ENCODE results near the gene FPR2.
"Not testable (repeated sequence)": the region's sequence is repeated elsewhere in the genome, so short reads cannot be mapped to it uniquely, and the experiment has no call there.

FPR2 gene

DNA sequence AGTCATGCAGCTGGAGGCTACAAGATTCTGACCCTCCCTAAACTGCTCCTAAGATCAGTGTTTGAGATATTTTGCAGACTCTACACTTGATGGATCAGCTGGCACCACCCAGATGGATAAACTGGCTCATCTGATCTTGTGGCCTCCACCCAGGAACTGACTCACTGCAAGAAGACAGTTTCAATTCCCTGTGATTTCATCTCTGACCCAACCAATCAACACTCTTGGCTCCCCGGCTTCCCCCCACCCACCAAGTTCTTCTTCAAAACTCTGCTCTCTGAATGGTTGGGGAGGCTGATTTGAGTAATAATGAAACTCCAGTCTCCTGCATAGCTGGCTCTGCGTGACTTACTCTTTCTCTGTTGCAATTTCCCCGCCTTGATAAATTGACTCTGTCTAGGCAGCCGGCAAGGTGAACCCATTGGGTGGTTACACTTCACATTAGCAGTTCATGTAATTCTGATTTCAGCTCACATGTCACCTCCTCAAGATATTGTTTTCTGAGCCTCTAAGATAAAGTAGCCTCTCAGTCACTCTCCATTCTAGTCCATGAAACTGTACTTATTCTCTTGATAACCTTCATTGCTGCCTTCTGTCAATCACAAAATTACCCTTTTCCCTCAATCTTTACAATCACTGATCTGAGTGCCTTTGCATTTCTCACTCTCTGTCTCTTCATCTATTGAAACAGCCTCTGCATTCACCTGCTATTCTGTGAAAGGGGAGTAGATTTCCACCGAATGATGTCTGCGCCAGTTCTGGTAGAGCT, 24.1 kb downstream of the FPR2 start:
- DNase-seq = no peak

DNA sequence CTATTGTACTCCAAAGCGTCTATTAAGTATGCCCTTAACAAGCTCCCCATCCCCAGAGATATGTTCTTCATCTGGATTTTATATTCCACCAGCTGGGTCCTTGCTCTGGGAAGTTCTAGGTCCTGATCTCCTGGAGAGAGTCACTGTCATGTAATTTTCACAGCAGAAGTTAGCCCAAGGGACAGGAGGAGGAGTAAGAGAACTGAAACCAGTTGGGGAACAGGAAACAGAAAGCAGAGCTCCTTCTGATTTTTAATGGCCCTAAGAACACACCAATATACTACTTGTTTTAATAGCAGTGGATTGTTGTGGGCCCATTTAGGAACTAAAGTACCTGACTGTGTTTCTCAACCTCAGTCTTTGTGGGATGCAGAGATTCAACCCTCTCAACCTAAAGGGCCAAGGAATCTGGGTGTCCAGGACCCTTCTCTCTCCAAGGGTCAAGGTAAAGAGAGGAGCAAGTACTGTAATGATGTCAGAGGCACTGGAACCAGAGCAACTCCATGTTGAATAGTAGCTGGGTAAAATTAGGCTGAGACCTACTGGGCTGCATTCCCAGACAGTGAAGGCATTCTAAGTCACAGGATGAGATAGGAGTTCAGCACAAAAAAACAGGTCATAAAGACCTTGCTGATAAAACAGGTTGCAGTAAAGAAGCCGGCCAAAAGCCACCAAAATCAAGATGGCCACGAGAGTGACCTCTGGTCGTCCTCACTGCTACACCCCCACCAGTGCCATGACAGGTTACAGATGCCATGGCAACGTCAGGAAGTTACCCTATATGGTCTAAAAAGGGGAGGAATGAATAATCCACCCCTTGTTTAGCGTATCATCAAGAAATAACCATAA, 25.9 kb downstream of the FPR2 start:
- DNase-seq = no peak

DNA sequence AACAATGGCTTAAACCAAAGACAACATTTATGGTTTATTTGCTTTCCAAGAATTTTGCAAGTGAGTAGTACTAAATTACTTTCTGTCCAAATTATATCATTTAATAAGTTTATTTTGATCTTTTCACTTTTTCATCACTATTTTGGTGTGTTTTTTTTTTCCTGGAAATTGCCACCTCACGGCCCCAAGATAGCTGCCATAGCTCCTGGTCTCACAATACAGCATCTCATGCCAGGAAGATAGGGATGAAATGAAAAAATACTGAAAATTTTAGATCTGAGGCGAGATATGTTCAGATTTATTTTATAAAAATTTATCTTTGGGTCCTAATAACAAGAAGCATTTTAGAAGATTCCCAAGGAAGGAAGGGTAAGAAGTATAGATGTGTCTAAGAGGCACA, 27.0 kb downstream of the FPR2 start:
- no peak for DNase-seq

- no peak for DNase-seq
Observed at GRCh38 chr19:51789061-51789795, 28.2 kb downstream of the FPR2 start.

- no peak for DNase-seq
Observed at GRCh38 chr19:51792932-51793331, 32.0 kb downstream of the FPR2 start.

DNA sequence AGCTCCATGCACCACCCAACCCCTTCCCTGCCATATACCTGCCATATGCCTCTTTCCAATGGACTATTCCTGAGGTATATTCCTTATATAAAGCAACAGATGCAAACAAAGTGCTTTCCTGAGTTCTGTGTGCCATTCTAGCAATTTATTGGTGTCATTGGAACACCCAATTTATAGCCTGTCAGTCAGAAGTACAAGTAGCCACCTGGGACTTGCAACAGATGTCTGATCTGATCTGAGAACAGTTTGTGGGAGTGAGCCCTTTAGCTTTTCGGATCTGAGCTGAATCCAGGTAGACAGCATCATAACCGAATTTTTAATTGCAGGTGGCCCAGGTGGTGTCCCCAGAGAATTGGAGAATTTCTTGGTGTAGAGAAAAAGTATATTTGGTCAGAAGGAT, 33.0 kb downstream of the FPR2 start:
- DNase-seq = no peak

DNA sequence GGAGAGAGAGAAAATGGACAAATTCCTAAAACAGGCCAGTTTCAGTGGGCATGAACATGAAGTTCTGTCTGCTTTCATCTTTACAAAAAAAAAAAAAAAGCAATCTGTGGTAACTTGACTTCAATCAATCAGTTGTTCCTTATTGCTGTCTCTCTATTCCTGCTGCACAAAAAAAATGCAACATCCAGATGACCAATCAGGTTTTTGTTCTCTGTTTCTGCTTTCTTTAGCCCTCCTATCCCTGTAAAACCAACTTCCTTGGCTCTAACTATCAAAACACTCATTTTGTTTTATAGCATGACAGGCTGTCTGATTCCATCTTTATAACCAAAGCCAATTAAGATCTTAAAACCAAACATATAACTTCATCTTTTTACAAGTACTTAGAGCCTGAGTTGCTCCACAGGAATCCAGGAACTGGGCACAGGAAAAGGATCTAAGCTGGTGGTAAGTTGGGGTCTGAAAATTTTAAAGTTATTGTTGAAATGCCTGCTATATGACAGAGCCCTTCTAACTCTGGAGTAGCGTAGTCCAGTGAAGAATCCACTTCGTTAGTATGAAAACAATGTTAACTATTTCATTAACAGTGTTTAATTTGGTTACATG, 34.0 kb downstream of the FPR2 start, which contains the start of gene FPR3:
Gene FPR3, plus strand, starts transcription at position 273 of the 606 bp plus-strand sequence. CDS start 28,592 bp downstream, outside the sequence.
- no peak for DNase-seq

- DNase-seq = no peak
Observed at GRCh38 chr19:51796195-51796679, 35.3 kb downstream of the FPR2 start.

GRCh38 chr19:51797480-51797879, 36.5 kb downstream of the FPR2 start:
- DNase-seq = no peak

- DNase-seq = no peak
Observed at GRCh38 chr19:51798062-51798461, 37.1 kb downstream of the FPR2 start.

GRCh38 chr19:51799034-51799773, 38.2 kb downstream of the FPR2 start:
- DNase-seq = no peak

- DNase-seq = no peak
Observed at GRCh38 chr19:51799774-51800472, 38.9 kb downstream of the FPR2 start.

DNA sequence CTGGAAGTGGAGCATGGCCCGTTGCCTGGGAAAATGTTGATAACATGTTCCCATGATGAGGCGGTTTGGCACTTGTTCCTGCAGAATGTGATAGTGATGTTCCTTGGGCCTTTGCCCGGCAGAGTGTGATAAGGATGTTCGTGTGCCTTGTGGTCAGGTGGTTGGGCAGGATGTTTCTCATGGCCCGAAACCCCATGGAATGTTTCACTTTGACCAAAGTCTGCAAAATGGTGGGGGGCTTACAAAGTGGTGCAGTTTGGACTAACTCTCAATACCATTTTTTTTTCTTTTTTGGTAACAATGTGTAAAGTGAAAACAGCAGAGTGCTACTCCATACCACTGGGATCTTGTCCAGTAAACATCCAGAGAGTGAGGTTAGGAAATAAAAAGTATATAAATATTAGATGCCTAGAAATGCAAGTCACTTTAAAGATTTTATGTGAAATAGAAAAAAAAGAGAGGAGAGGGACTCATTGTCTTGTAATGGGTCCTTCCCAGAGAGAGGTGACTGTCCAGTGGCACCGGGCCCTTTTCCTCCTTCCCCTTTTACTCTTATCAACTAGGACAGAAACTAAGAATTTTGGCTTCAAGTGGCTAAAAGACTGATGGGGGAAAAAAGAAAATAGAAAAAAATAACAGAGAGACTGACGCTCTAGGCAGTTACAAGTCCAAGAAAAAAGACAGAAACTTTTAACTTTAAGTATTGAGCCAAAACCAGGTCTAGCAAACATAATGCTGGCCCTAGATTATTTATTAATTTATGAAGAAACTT, 39.7 kb downstream of the FPR2 start:
- DNase-seq = no peak

DNA sequence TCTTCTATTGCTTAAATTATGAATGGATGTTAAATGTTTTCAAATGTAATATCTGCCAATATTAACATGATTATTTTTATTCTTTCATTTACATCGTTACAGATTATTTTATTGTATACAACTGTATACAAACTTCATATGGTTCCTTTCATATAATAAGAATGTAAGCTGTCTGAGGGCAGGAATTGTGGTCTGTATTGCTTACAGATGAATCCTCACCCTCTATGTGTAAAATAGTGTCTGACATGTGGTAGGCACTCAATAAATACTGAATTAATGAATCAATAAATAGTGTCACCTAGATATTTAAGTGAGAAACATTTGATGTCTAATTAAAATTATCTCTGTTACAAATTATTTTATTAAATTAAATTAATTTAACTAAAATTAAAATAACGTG, 41.8 kb downstream of the FPR2 start:
- DNase-seq = no peak

DNA sequence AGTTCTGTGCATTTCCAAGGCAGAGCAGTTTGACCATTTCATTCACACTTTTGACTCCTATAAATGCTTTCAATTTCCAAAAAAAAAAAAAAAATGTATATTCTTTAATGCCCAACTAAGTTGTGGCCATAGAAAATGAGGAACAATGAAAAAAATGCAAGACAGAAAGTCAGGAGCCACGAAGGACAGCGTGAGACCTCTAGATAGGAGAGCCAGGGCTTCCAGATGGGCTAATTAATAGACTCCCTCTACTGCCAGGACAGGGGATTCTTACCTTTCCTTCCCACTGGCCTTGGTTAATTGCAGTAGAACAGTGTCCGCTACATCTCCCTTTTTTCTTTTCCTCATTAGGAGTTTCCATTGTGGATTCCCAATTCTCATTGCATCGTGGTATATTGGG, 42.5 kb downstream of the FPR2 start:
- DNase-seq = no peak

GRCh38 chr19:51803967-51804366, 43.0 kb downstream of the FPR2 start:
- no peak for DNase-seq

DNA sequence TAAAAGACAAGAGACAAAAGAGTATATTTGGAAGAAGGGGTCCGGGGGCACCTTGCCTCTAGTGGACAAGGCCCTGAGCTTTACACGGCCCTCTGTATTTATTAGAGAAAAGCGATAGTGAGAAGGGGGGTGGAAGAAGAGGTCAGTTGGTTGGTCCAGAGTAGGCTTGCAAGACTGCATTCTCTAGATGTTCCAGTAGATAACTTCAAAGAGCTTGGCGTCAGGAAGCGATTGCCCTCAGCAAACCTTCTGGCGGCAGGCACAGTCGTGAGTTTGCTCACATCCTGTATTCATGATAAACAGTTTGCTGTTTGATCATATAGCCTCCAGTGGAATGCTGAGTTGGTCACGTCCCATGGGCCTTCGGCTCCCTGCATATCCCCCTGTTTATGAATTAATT, 43.8 kb downstream of the FPR2 start:
- not testable (repeated sequence) for DNase-seq

- DNase-seq = not testable (repeated sequence)
Observed at GRCh38 chr19:51805396-51805795, 44.4 kb downstream of the FPR2 start.

GRCh38 chr19:51806571-51806970, 45.6 kb downstream of the FPR2 start:
- DNase-seq = not testable (repeated sequence)

- DNase-seq = no peak
Observed at GRCh38 chr19:51807111-51807701, 46.2 kb downstream of the FPR2 start.

Measured in NCI-H1436 (cell line).